Measurements from ENCODE around the gene EEF2K.

The EEF2K gene

GRCh38 chr16:22188595-22189442 is 17.3 kb upstream of the EEF2K start:
- in situ Hi-C loops (cut with MboI; ENCODE audit: low sequenced_read_pairs), result loop anchor here (10.0 kb wide), 1 partner anchor 184 kb away; the partner anchor contains the start of genes MOSMO and PDZD9

DNA sequence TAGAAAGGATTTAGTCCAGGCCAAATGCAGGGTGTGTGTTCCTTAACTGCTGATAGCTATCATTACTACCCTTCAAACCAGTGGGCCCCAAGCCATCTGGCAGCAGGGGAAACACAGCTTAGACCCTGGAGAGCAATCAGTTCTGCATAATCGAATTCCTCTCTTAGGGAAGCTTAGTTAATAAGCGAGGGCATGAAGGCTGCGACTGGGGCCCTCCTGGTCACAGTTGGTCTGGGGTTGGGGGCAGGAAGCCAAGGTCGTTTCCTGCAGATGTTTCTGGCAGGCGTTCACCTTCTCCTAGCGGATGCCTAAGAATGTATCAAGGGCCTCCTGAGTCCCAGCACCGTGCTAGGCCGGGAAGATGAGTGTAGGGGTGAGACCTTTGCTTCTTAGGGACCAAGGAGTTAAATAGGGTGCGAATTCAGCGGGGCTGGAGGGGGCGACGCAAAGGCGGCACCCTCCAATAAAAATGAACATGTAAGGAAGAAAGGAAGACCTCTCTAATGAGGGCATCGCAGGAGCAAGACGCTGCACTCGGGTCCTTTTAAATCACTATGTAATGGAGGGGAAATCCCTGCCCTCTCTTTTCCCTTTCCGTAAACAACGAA is 16.5 kb upstream of the EEF2K start:
- in situ Hi-C loops (cut with MboI; ENCODE audit: low sequenced_read_pairs), result loop anchor here (10.0 kb wide), 1 partner anchor 185 kb away; the partner anchor contains the start of genes MOSMO and PDZD9

- in situ Hi-C loops (cut with MboI; ENCODE audit: low sequenced_read_pairs), result no loop called here
Observed at GRCh38 chr16:22190081-22190775, 15.8 kb upstream of the EEF2K start.

DNA sequence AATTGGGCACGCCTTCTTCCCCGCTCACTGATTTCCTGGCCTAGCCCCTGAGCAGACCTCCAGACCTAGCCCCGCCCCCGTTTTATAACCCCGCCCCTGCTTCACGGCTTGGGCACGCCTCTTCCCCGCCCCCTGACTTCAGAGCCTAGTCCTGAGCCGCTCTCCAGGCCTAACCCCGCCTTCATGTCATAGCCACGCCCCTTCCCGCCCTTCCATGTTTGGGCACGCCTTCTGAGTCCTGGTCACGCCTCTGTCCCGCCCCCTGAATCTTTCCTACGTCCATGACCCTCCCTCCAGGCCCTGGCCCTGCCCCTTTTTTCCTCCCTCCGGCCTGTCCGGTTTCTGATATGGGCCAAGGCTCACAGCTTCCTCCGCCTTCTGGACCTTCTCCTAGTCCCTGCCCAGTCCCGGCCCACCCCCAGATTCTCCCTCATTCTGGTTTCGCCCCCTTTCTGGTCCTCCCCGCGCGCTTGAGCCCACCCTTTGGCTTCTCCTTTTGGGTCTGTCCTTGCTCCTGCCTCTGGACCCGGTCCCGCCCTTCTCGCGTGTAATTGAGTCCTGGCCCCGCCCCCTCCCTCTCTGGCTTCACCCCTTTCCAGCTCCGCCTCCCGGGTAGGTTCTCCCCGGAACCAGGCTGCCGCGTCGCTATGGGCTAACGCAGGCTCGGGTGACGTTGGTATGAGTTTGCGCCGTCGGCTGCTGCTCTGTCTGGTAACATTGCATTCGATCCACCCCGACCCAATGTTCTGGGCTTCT is 15.1 kb upstream of the EEF2K start:
- in situ Hi-C loops (cut with MboI; ENCODE audit: low sequenced_read_pairs), result no loop called here

GRCh38 chr16:22191532-22192260 is 14.4 kb upstream of the EEF2K start:
- in situ Hi-C loops (cut with MboI; ENCODE audit: low sequenced_read_pairs), result no loop called here

- in situ Hi-C loops (cut with MboI; ENCODE audit: low sequenced_read_pairs), result no loop called here
Observed at GRCh38 chr16:22192261-22193062, 13.6 kb upstream of the EEF2K start.

GRCh38 chr16:22193063-22193411 is 13.0 kb upstream of the EEF2K start:
- in situ Hi-C loops (cut with MboI; ENCODE audit: low sequenced_read_pairs), result no loop called here

GRCh38 chr16:22194707-22195444 is 11.2 kb upstream of the EEF2K start:
- in situ Hi-C loops (cut with MboI; ENCODE audit: low sequenced_read_pairs), result loop anchor here (5.0 kb wide), 1 partner anchor 102 kb away; the partner anchor contains the start of gene POLR3E

DNA sequence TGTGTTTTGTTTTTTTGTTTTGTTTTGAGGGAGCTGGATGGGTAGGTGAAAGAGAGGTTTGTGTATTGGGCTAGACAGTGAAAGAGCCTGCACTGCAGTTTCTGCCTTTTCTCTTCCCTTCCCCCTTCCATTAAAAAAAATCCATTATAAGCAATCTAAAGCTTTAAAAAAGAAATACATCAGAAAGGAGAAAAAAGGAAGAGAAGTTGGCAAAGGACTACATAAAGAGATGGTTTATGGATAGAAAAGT is 10.7 kb upstream of the EEF2K start:
- in situ Hi-C loops (cut with MboI; ENCODE audit: low sequenced_read_pairs), result loop anchor here (5.0 kb wide), 1 partner anchor 102 kb away; the partner anchor contains the start of gene POLR3E

- in situ Hi-C loops (cut with MboI; ENCODE audit: low sequenced_read_pairs), result loop anchor here (5.0 kb wide), 1 partner anchor 101 kb away; the partner anchor contains the start of gene POLR3E
Observed at GRCh38 chr16:22195695-22196558, 10.2 kb upstream of the EEF2K start.

GRCh38 chr16:22196559-22197168 is 9.4 kb upstream of the EEF2K start:
- in situ Hi-C loops (cut with MboI; ENCODE audit: low sequenced_read_pairs), result loop anchor here (5.0 kb wide), 1 partner anchor 101 kb away; the partner anchor contains the start of gene POLR3E

- in situ Hi-C loops (cut with MboI; ENCODE audit: low sequenced_read_pairs), result loop anchor here (5.0 kb wide), 1 partner anchor 99 kb away; the partner anchor contains the start of gene POLR3E
Observed at GRCh38 chr16:22198547-22199293, 7.4 kb upstream of the EEF2K start.

GRCh38 chr16:22202261-22202637 is 3.8 kb upstream of the EEF2K start:
- in situ Hi-C loops (cut with MboI; ENCODE audit: low sequenced_read_pairs), result no loop called here

DNA sequence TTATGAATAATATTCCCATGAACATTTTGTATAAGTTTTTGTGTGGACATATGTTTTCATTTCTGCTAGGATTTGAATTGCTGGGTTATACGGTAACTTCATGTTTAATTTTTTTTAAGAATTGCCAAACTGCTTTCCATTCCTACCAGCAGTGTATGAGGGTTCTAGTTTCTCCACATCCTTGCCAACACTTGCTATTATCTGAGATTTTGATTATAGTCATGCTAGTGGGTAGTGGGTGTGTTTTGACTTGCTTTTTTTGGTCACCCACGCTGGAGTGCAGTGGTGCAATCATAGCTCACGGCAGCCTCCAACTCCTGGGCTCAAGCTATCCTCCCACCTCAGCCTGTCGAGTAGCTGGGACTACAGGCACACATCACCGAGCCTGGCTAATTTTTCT is 3.0 kb upstream of the EEF2K start:
- in situ Hi-C loops (cut with MboI; ENCODE audit: low sequenced_read_pairs), result no loop called here

GRCh38 chr16:22204091-22204655 is 1.9 kb upstream of the EEF2K start:
- in situ Hi-C loops (cut with MboI; ENCODE audit: low sequenced_read_pairs), result no loop called here

GRCh38 chr16:22205577-22206012 is 483 bp upstream of the EEF2K start:
- in situ Hi-C loops (cut with MboI; ENCODE audit: low sequenced_read_pairs), result no loop called here
